Hepatocyte (in vitro differentiated cells): ENCODE results near the gene OR9Q1. TPM values are rescaled to one million over a fixed set of nuclear protein-coding genes. Genes with fewer than 3 reads are reported as not detected.

ENCODE experiments used
- DNase-seq: peaks from one replicate; pipeline ENCODE4 v3.0.0-alpha.2; 2016; ENCODE audit warnings: low spot score
- H2AFZ ChIP-seq: fragments of 200-600 bp; sonication (generic); 2 replicates; pipeline ENCODE4 v1.6.0; 2016; ENCODE audit warnings: antibody characterized with exemption, mild to moderate bottlenecking
- H3K27ac ChIP-seq: fragments of 200-600 bp; sonication (generic); 2 replicates; pipeline ENCODE4 v1.5.1; 2016; ENCODE audit warnings: mild to moderate bottlenecking
- H3K27me3 ChIP-seq: fragments of 200-600 bp; sonication (generic); 2 replicates; pipeline ENCODE4 v1.6.1; 2016
- H3K36me3 ChIP-seq: fragments of 200-600 bp; sonication (generic); replicated peaks from 2 replicates; pipeline ENCODE4 v1.5.1; 2016; ENCODE audit warnings: low read depth; ENCODE audit not compliant: insufficient read depth
- H3K4me1 ChIP-seq: fragments of 200-600 bp; sonication (generic); 2 replicates; pipeline ENCODE4 v1.5.1; 2016; ENCODE audit warnings: mild to moderate bottlenecking, moderate library complexity; ENCODE audit not compliant: insufficient read depth
- H3K4me2 ChIP-seq: fragments of 200-600 bp; sonication (generic); 2 replicates; pipeline ENCODE4 v1.6.0; 2016
- H3K4me3 ChIP-seq: fragments of 200-600 bp; sonication (generic); 2 replicates; pipeline ENCODE4 v1.5.1; 2016; ENCODE audit warnings: mild to moderate bottlenecking
- H3K79me2 ChIP-seq: fragments of 200-600 bp; sonication (generic); 2 replicates; pipeline ENCODE4 v1.6.0; 2017; ENCODE audit warnings: mild to moderate bottlenecking
- H3K9me2 ChIP-seq: fragments of 200-600 bp; sonication (generic); replicated peaks from 2 replicates; pipeline ENCODE4 v1.6.0; 2017; ENCODE audit warnings: mild to moderate bottlenecking; ENCODE audit not compliant: insufficient read depth
- H3K9me3 ChIP-seq: fragments of 200-600 bp; sonication (generic); 2 replicates; pipeline ENCODE4 v1.5.1; 2016; ENCODE audit warnings: low read depth, mild to moderate bottlenecking
- H4K20me1 ChIP-seq: fragments of 200-600 bp; sonication (generic); 2 replicates; pipeline ENCODE4 v1.6.0; 2016; ENCODE audit warnings: mild to moderate bottlenecking; ENCODE audit not compliant: insufficient read depth, poor library complexity, severe bottlenecking
- EZH2 ChIP-seq: fragments of 200-600 bp; sonication (generic); IDR thresholded peaks from 2 replicates; pipeline ENCODE4 v1.6.1; 2016; ENCODE audit warnings: antibody characterized with exemption, mild to moderate bottlenecking, borderline replicate concordance
- EZH2phosphoT487 ChIP-seq: fragments of 200-600 bp; sonication (generic); IDR thresholded peaks from one replicate; pipeline ENCODE4 v1.6.1; 2018; ENCODE audit warnings: antibody characterized with exemption, mild to moderate bottlenecking, low read depth, moderate library complexity; ENCODE audit not compliant: unreplicated experiment, severe bottlenecking
- WGBS: methylation state at CpG from one replicate; pipeline ENCODE4 v1.1.6; 2016; ENCODE audit warnings: low lambda C conversion rate; ENCODE audit errors: missing lambda C conversion rate; 5-methylcytosine and 5-hydroxymethylcytosine counted together
- polyA plus RNA-seq: library from polyadenylated mRNA; unstranded; fragments of >200 nt; fragmentation: Nextera tagmentation; extraction: Ambion mirVana; gene quantifications from 2 replicates; pipeline ENCODE4 v1.2.1, GENCODE V29; 2016
- total RNA-seq: library from RNA; depleted of rRNA; stranded (reverse); fragments of >200 nt; gene quantifications from 2 replicates; pipeline ENCODE4 v1.2.3, GENCODE V29; 2014
- TF ChIP-seq, protein P1 (sequence below): fragments of 200-600 bp; sonication (generic); IDR thresholded peaks from 2 replicates; pipeline ENCODE4 v1.5.1; 2016; ENCODE audit warnings: antibody characterized with exemption, mild to moderate bottlenecking; ENCODE audit not compliant: poor library complexity

The OR9Q1 gene
- total and polyA plus RNA-seq, 2 experiments from 2014 or later = not detected

DNA sequence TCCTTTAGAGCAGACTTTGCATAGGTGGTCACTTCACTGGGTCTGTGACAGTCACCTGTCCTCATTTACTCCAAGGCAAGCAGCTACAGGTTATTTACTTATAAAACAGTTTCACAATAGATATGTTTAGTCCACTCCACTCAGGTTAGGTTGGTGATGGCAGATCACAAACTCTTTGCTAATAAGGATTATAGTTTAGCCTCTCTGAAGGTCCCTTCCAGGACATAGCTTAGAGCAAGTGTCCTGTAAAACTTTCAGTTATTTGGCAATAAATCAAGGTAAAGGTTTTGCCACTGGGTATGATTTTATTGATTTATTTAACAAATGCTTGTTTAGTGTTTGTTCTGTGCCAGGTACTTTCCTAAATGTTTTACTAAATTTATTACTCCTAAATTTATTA, 15.9 kb downstream of the OR9Q1 start:
- Histone ChIP-seq H4K20me1 (no peaks in the 10 kb centered on the region), H3K9me2 (no peaks in the 10 kb centered on the region), H3K9me3 (no peaks in the 10 kb centered on the region), H3K27me3 (no peaks in the 10 kb centered on the region), H2AFZ (no peak overlapping the region), H3K36me3 (no peaks in the 10 kb centered on the region), H3K4me1 (no peaks in the 10 kb centered on the region), H3K27ac (no peak overlapping the region), H3K79me2 (no peaks in the 10 kb centered on the region), H3K4me3 (no peak overlapping the region), H3K4me2 (no peak overlapping the region)
- no peak for TF ChIP-seq EZH2phosphoT487
- TF ChIP-seq, protein P1, sequence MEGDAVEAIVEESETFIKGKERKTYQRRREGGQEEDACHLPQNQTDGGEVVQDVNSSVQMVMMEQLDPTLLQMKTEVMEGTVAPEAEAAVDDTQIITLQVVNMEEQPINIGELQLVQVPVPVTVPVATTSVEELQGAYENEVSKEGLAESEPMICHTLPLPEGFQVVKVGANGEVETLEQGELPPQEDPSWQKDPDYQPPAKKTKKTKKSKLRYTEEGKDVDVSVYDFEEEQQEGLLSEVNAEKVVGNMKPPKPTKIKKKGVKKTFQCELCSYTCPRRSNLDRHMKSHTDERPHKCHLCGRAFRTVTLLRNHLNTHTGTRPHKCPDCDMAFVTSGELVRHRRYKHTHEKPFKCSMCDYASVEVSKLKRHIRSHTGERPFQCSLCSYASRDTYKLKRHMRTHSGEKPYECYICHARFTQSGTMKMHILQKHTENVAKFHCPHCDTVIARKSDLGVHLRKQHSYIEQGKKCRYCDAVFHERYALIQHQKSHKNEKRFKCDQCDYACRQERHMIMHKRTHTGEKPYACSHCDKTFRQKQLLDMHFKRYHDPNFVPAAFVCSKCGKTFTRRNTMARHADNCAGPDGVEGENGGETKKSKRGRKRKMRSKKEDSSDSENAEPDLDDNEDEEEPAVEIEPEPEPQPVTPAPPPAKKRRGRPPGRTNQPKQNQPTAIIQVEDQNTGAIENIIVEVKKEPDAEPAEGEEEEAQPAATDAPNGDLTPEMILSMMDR = no peak
- no peak for DNase-seq

GRCh38 chr11:58043379-58043778, 19.7 kb downstream of the OR9Q1 start:
- WGBS = 95% methylated on average over 2 of the region's 2 CpGs
- DNase-seq = no peak
- Histone ChIP-seq H2AFZ (no peak overlapping the region), H3K27ac (no peak overlapping the region), H3K9me2 (no peaks in the 10 kb centered on the region), H3K4me1 (no peaks in the 10 kb centered on the region), H3K27me3 (no peaks in the 10 kb centered on the region), H3K36me3 (no peaks in the 10 kb centered on the region), H3K9me3 (no peaks in the 10 kb centered on the region), H4K20me1 (no peaks in the 10 kb centered on the region), H3K4me2 (no peak overlapping the region), H3K79me2 (no peaks in the 10 kb centered on the region), H3K4me3 (no peak overlapping the region)
- TF ChIP-seq EZH2 (no peak), EZH2phosphoT487 (no peak)
- TF ChIP-seq, protein P1 = no peak

GRCh38 chr11:58046231-58046630, 22.6 kb downstream of the OR9Q1 start:
- no peak for TF ChIP-seq EZH2
- TF ChIP-seq, protein P1 = no peak
- no peak for TF ChIP-seq EZH2phosphoT487
- no peaks in the 10 kb centered on the region for H3K9me2 ChIP-seq
- no peak overlapping the region for H3K4me3 ChIP-seq
- no peaks in the 10 kb centered on the region for H3K9me3 ChIP-seq
- no peaks in the 10 kb centered on the region for H3K4me1 ChIP-seq
- H3K4me2 ChIP-seq = no peak overlapping the region
- no peaks in the 10 kb centered on the region for H4K20me1 ChIP-seq
- H3K27me3 ChIP-seq = no peaks in the 10 kb centered on the region
- no peak for DNase-seq
- no peaks in the 10 kb centered on the region for H3K36me3 ChIP-seq
- no peaks in the 10 kb centered on the region for H3K79me2 ChIP-seq
- 80% methylated on average over 3 of the region's 3 CpGs for WGBS
- no peak overlapping the region for H2AFZ ChIP-seq
- no peak overlapping the region for H3K27ac ChIP-seq

GRCh38 chr11:58047818-58048217, 24.1 kb downstream of the OR9Q1 start:
- H2AFZ ChIP-seq = no peak overlapping the region
- no peaks in the 10 kb centered on the region for H3K27me3 ChIP-seq
- no peak overlapping the region for H3K4me3 ChIP-seq
- H3K4me1 ChIP-seq = no peaks in the 10 kb centered on the region
- WGBS = 86% methylated on average over 3 of the region's 3 CpGs
- H3K9me2 ChIP-seq = no peaks in the 10 kb centered on the region
- no peaks in the 10 kb centered on the region for H3K36me3 ChIP-seq
- H3K9me3 ChIP-seq = no peaks in the 10 kb centered on the region
- DNase-seq = no peak
- H4K20me1 ChIP-seq = no peaks in the 10 kb centered on the region
- no peak overlapping the region for H3K27ac ChIP-seq
- no peaks in the 10 kb centered on the region for H3K79me2 ChIP-seq
- TF ChIP-seq, protein P1 = no peak
- TF ChIP-seq EZH2phosphoT487 (no peak), EZH2 (no peak)
- no peak overlapping the region for H3K4me2 ChIP-seq
